Ovary (tissue), 3 donors: ENCODE data around the gene PNMA6E.

ENCODE experiments used
- CTCF ChIP-seq, 3 donors: fragments of 450-650 bp in 2 of 3; fragments of 200-600 bp in 1 of 3; IDR thresholded peaks; one replicate each; pipeline versions ENCODE4 v1.5.1 to v1.8.0; 2016 to 2022; ENCODE audit warnings: antibody characterized with exemption in 3 of 3, mild to moderate bottlenecking in 1 of 3
- EP300 ChIP-seq: sonication (generic); formaldehyde crosslinking; IDR thresholded peaks from one replicate; pipeline ENCODE4 v1.6.1; 2017; ENCODE audit warnings: antibody characterized with exemption
- POLR2A ChIP-seq: fragments of 450-650 bp; IDR thresholded peaks from one replicate; pipeline ENCODE4 v1.6.1; 2017; ENCODE audit warnings: antibody characterized with exemption, mild to moderate bottlenecking, moderate library complexity
- donor health status: DM: no; HTN: no; CAD: no.

- TF ChIP-seq EP300: no peak
- TF ChIP-seq POLR2A: no peak
- TF ChIP-seq CTCF (IDR thresholded peaks at IDR 0.05): no peak
Observed at GRCh38 chrX:153450949-153451277, 49.8 kb upstream of the PNMA6E start.
